Measurements from ENCODE around the gene PITHD1. TPM values are rescaled to one million over a fixed set of nuclear protein-coding genes. Genes with fewer than 3 reads are reported as not detected.
"Not testable (repeated sequence)": the region's sequence is repeated elsewhere in the genome, so short reads cannot be mapped to it uniquely, and the experiment has no call there.

Gene PITHD1
- 10 to 100 TPM; 56.3 to 77.6 (median 60.8) TPM for total RNA-seq

- 0% methylated on average over 12 of the region's 91 CpGs; no CpG with 5 or more reads in 1 of the 2 donors for WGBS, 2 donors (ENCODE audit: low coverage in 1 of 2)
- TF ChIP-seq EP300 (IDR thresholded peaks at IDR 0.05) (no peak), POLR2AphosphoS5 (IDR thresholded peaks at IDR 0.05) (peak; percentile 72), POLR2A (IDR thresholded peaks at IDR 0.05) (peak; percentile 84 to 87)
- TF ChIP-seq, protein P1, sequence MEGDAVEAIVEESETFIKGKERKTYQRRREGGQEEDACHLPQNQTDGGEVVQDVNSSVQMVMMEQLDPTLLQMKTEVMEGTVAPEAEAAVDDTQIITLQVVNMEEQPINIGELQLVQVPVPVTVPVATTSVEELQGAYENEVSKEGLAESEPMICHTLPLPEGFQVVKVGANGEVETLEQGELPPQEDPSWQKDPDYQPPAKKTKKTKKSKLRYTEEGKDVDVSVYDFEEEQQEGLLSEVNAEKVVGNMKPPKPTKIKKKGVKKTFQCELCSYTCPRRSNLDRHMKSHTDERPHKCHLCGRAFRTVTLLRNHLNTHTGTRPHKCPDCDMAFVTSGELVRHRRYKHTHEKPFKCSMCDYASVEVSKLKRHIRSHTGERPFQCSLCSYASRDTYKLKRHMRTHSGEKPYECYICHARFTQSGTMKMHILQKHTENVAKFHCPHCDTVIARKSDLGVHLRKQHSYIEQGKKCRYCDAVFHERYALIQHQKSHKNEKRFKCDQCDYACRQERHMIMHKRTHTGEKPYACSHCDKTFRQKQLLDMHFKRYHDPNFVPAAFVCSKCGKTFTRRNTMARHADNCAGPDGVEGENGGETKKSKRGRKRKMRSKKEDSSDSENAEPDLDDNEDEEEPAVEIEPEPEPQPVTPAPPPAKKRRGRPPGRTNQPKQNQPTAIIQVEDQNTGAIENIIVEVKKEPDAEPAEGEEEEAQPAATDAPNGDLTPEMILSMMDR (IDR thresholded peaks at IDR 0.05), result peak in 1 of 4 experiments; percentile 9
- no peaks in the 10 kb centered on the region for H3K9me3 ChIP-seq
- H3K36me3 ChIP-seq, result peaks cover 0 to 33% of the 10 kb centered on the region in 2 donors
- peak within 1 kb of the TSS; percentile 73 to 99 for H3K4me3 ChIP-seq
- H3K4me1 ChIP-seq, result peaks cover 0 to 55% (median 15%) of the 10 kb centered on the region in 3 donors
- H3K27me3 ChIP-seq, result no peaks in the 10 kb centered on the region
- H3K27ac ChIP-seq, result peak within 1 kb of the TSS; percentile 76 to 95 (median 91)
- ATAC-seq, result peak; percentile 94
Observed at GRCh38 chr1:23777979-23778814, at the start of gene PITHD1. Gene PITHD1 (plus strand): TSS chr1:23778418. CDS start chr1:23778516, 98 bp downstream.

DNA sequence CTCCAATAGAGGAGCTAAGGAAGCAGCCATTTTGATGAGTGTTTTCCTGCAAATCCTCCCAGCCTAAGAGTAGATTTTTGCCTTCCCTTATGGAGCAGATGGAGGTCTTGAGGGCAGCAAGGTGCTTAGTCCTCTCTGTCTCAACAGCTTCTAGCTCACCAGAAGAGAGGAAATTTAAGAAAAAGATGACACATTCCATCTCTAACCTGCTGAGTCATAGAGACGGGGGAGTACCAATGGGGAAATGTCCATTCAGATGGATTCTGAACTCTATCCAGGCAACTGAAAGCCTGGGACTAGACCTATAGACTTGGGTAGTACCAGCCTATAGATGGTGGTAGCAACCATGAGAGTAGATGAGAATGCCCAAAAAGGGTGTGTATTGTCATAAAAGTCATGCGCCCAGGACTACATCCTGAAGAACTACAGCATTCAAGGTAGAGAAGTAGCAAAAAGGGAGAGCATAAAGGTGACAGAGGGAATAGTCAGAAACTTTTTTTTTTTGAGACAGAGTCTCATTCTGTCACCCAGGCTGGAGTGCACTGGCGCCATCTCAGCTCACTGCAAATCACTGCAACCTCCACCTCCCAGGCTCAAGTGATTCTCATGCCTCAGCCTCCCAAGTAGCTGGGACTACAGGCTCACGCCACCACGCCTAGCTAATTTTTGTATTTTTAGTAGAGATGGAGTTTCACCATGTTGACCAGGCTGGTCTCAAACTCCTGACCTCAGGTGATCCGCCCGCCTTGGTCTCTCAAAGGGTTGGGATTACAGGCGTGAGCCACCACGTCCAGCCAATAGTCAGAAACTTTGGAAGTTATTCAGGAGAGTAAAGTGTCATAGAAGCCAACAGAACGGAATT lies 45.6 kb upstream of the PITHD1 start:
- 86 to 100% methylated on average over 1 to 6 of the region's 10 CpGs for WGBS, 2 donors (ENCODE audit: low coverage in 1 of 2)
- TF ChIP-seq EP300 (IDR thresholded peaks at IDR 0.05) (no peak), POLR2A (IDR thresholded peaks at IDR 0.05) (no peak), POLR2AphosphoS5 (IDR thresholded peaks at IDR 0.05) (no peak)
- peaks cover 0 to 6% (median 0%) of the 10 kb centered on the region in 3 donors for H3K4me1 ChIP-seq
- H3K9me3 ChIP-seq, result no peaks in the 10 kb centered on the region
- no peak overlapping the region for H3K4me3 ChIP-seq
- H3K27me3 ChIP-seq, result no peaks in the 10 kb centered on the region
- peaks cover 0 to 6% of the 10 kb centered on the region in 2 donors for H3K36me3 ChIP-seq
- H3K27ac ChIP-seq, result no peak overlapping the region
- no peak for ATAC-seq

DNA sequence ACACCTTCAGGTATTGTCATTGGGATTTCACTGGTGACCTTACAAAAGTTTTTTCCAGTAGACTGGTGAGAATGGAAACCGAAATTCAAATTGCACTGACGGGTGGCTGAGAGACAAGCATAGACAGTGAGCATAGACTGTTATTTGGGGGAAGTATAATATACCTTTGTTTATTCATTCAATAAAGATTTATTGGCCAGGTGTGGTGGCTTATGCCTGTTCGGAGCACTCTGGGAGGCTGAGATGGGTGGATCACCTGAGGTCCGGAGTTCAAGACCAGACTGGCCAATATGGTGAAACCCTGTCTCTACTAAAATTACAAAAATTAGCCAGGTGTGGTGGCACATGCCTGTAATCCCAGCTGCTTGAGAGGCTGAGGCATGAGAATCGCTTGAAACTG lies 44.9 kb upstream of the PITHD1 start:
- not testable (repeated sequence) for H3K4me3 ChIP-seq, H3K9me3 ChIP-seq, H3K27ac ChIP-seq, H3K4me1 ChIP-seq, H3K36me3 ChIP-seq, ATAC-seq, H3K27me3 ChIP-seq
- WGBS, 2 donors (ENCODE audit: low coverage in 1 of 2), result 89 to 92% methylated on average over 2 to 5 of the region's 5 CpGs

DNA sequence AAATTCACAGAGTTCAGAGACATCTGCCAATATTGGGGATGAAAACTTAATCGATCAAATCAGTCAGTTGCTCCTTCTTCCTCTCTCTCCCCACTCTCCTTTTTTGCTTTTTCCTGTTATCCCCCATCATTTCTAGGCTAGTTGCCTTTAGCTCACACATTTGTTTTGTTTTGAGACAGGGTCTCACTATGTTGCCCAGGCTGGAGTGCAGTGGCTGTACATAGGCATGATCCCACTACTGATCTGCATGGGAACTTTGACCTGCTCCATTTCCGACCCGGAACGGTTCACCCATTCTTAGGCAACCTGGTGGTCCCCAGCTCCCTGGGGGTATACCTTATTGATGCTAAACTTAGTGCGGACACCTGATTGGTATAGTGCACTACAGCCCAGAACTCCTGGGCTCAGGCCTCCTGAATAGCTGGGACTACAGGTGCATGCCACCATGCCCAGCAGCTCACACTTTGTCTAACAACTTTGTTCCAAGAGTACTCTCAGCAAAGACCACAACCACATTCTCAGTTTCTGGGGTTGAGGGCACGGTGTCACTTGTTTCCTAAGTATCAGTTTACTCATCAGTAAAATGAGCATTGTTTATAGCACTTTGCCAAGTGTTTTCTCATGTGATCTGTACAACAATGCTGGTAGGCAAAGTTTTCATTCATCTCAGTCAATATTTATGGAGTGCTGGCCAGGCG lies 41.6 kb upstream of the PITHD1 start:
- TF ChIP-seq, protein P1 (IDR thresholded peaks at IDR 0.05), result no peak
- TF ChIP-seq POLR2A (IDR thresholded peaks at IDR 0.05), result no peak
- no peak for TF ChIP-seq POLR2AphosphoS5 (IDR thresholded peaks at IDR 0.05)
- TF ChIP-seq EP300 (IDR thresholded peaks at IDR 0.05), result no peak
- no peak for ATAC-seq
- no peak overlapping the region for H3K27ac ChIP-seq
- no peak overlapping the region for H3K4me3 ChIP-seq
- peaks cover 0 to 6% of the 10 kb centered on the region in 2 donors for H3K36me3 ChIP-seq
- H3K27me3 ChIP-seq, result no peaks in the 10 kb centered on the region
- 96 to 100% methylated on average over 1 to 4 of the region's 7 CpGs for WGBS, 2 donors (ENCODE audit: low coverage in 1 of 2)
- H3K9me3 ChIP-seq, result no peaks in the 10 kb centered on the region
- no peaks in the 10 kb centered on the region for H3K4me1 ChIP-seq

DNA sequence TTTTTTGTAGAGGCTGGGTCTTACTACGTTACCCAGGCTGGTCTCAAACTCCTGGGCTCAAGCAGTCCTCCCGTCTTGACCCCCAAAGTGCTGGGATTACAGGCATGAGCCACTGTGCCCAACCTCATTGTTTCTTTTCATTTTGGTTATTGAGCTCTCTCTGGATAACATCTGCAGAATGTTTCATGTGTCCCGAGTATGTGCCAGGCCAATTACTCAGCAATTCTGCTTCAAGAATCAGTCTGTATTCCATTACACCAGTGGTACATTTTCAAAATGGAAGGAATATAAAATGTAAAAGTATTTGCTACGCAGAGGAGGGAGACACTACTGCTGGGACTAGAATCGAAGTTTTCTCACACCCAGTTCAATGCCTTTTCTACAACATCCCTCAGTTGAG lies 36.6 kb upstream of the PITHD1 start:
- H3K4me3 ChIP-seq, result no peak overlapping the region
- TF ChIP-seq POLR2A (IDR thresholded peaks at IDR 0.05) (no peak), EP300 (IDR thresholded peaks at IDR 0.05) (no peak), POLR2AphosphoS5 (IDR thresholded peaks at IDR 0.05) (no peak)
- TF ChIP-seq, protein P1 (IDR thresholded peaks at IDR 0.05), result no peak
- no peaks in the 10 kb centered on the region for H3K27me3 ChIP-seq
- ATAC-seq, result no peak
- no peak overlapping the region for H3K27ac ChIP-seq
- H3K4me1 ChIP-seq, result peaks cover 7 to 33% (median 11%) of the 10 kb centered on the region in 3 donors
- no peaks in the 10 kb centered on the region for H3K9me3 ChIP-seq
- peaks cover 0 to 8% of the 10 kb centered on the region in 2 donors for H3K36me3 ChIP-seq
- 77 to 80% methylated on average over 3 to 4 of the region's 5 CpGs for WGBS, 2 donors (ENCODE audit: low coverage in 1 of 2)
